ENCODE measurements around the gene TOMM20.
A peak's percentile ranks its signal among the peaks of the same experiment; 100 is the strongest.

TOMM20 gene

GRCh38 chr1:235107368-235108184 lies 21.1 kb downstream of the TOMM20 start:
- POLR2A ChIA-PET = interaction anchor here (0.6 to 1.2 kb wide), 2 partner anchors 53 to 1386 kb away, joined by 3 to 4 read pairs; partner anchors contain the start of gene RBM34
- TF ChIP-seq ELF4 (IDR thresholded peaks at IDR 0.05) (no peak; the same call in 1 of the 2 replicates), LEF1 (IDR thresholded peaks at IDR 0.05; ENCODE audit: borderline replicate concordance) (no peak), TARDBP (IDR thresholded peaks at IDR 0.05) (no peak), ARNT (IDR thresholded peaks at IDR 0.05) (no peak), L3MBTL2 (conservative IDR thresholded peaks at IDR 0.05) (no peak), SUZ12 (IDR thresholded peaks at IDR 0.05) (no peak), FOXM1 (IDR thresholded peaks at IDR 0.05; ENCODE audit: borderline replicate concordance) (no peak), ZNF384 (IDR thresholded peaks at IDR 0.05) (no peak), FOXA1 (IDR thresholded peaks at IDR 0.05) (no peak), NFRKB (IDR thresholded peaks at IDR 0.05) (no peak), FOXK2 (IDR thresholded peaks at IDR 0.05) (no peak), CTBP1 (IDR thresholded peaks at IDR 0.05; ENCODE audit: borderline replicate concordance) (no peak)
- TF ChIP-seq, protein P1, sequence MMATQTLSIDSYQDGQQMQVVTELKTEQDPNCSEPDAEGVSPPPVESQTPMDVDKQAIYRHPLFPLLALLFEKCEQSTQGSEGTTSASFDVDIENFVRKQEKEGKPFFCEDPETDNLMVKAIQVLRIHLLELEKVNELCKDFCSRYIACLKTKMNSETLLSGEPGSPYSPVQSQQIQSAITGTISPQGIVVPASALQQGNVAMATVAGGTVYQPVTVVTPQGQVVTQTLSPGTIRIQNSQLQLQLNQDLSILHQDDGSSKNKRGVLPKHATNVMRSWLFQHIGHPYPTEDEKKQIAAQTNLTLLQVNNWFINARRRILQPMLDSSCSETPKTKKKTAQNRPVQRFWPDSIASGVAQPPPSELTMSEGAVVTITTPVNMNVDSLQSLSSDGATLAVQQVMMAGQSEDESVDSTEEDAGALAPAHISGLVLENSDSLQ (IDR thresholded peaks at IDR 0.05) = no peak
- CTCF ChIA-PET = interaction anchor here (0.6 to 2.3 kb wide), 7 partner anchors 10 to 1524 kb away, joined by 3 to 7 read pairs (median 3); partner anchors contain the start of gene RBM34
- no peak for DNase-seq (ENCODE audit: extremely low spot score)

- POLR2A ChIA-PET = interaction anchor here (3.2 kb wide), 1 partner anchor 54 kb away, joined by 13 read pairs; the partner anchor contains the start of gene RBM34
- CTCF ChIA-PET = interaction anchor here (0.9 to 2.3 kb wide), 4 partner anchors 12 to 310 kb away, joined by 3 to 7 read pairs (median 4); no protein-coding TSS in a partner anchor
- DNase-seq (ENCODE audit: extremely low spot score) = no peak
- TF ChIP-seq ZNF384 (IDR thresholded peaks at IDR 0.05) (peak; percentile 24; the same call in 1 of the 2 replicates), ELF4 (IDR thresholded peaks at IDR 0.05) (no peak)
Observed at GRCh38 chr1:235106457-235106856, 22.2 kb downstream of the TOMM20 start.

- TF ChIP-seq ZNF384 (IDR thresholded peaks at IDR 0.05) (peak; percentile 90), ELF4 (IDR thresholded peaks at IDR 0.05) (no peak)
- CTCF ChIA-PET = interaction anchor here (0.6 to 2.3 kb wide), 19 partner anchors 8 to 1213 kb away, joined by 3 to 7 read pairs (median 3); partner anchors contain the start of gene RBM34
- DNase-seq (ENCODE audit: extremely low spot score) = no peak
- POLR2A ChIA-PET = interaction anchor here (0.6 to 3.2 kb wide), 6 partner anchors 15 to 399 kb away, joined by 3 to 13 read pairs (median 4); partner anchors contain the start of genes B3GALNT2 and RBM34
Observed at GRCh38 chr1:235105051-235106043, 23.3 kb downstream of the TOMM20 start.

DNA sequence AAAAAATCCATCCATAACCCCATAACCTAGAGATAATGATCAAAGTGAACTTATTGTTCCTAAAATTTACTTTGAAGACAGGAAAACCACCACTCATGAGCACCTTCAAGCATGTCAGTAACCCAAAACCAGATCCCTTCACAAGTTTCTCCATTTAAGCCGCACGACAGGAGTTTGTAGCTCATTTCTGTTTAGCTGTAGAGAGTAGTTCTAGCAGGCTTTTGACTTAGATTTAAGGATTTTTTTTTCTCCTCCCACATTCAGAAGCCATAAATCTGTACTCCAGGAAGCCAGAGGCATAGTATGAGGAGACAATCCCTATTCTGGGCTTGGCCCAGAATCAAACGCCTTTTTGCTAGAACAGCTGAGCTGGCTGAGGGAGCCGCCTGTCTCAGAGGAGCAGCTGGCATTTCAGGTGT lies 25.6 kb downstream of the TOMM20 start:
- TF ChIP-seq SUZ12 (IDR thresholded peaks at IDR 0.05) = no peak
- no peak for TF ChIP-seq ZNF384 (IDR thresholded peaks at IDR 0.05)
- no peak for TF ChIP-seq ARNT (IDR thresholded peaks at IDR 0.05)
- TF ChIP-seq SP1 (IDR thresholded peaks at IDR 0.05) = no peak
- no peak for TF ChIP-seq TARDBP (IDR thresholded peaks at IDR 0.05)
- TF ChIP-seq, protein P1 (IDR thresholded peaks at IDR 0.05) = no peak
- no peak for TF ChIP-seq LEF1 (IDR thresholded peaks at IDR 0.05; ENCODE audit: borderline replicate concordance)
- no peak for TF ChIP-seq FOXA1 (IDR thresholded peaks at IDR 0.05)
- no peak for TF ChIP-seq L3MBTL2 (conservative IDR thresholded peaks at IDR 0.05)
- TF ChIP-seq FOXM1 (IDR thresholded peaks at IDR 0.05; ENCODE audit: borderline replicate concordance) = no peak
- TF ChIP-seq ELF4 (IDR thresholded peaks at IDR 0.05) = no peak
- TF ChIP-seq NFRKB (IDR thresholded peaks at IDR 0.05) = no peak
- TF ChIP-seq CTBP1 (IDR thresholded peaks at IDR 0.05; ENCODE audit: borderline replicate concordance) = no peak
- TF ChIP-seq FOXK2 (IDR thresholded peaks at IDR 0.05) = no peak
- TF ChIP-seq HDGF (IDR thresholded peaks at IDR 0.05; ENCODE audit: borderline replicate concordance) = no peak
- TF ChIP-seq BHLHE40 (IDR thresholded peaks at IDR 0.05; ENCODE audit: borderline replicate concordance) = no peak
- no peak for DNase-seq (ENCODE audit: extremely low spot score)
- CTCF ChIA-PET = interaction anchor here (0.7 to 1.0 kb wide), 4 partner anchors 15 to 604 kb away, joined by 3 to 4 read pairs (median 3); no protein-coding TSS in a partner anchor
- POLR2A ChIA-PET = interaction anchor here (0.9 to 3.2 kb wide), 2 partner anchors 26 to 58 kb away, joined by 3 to 13 read pairs; partner anchors contain the start of genes RBM34 and TOMM20

- CTCF ChIA-PET = no interaction called here
- DNase-seq (ENCODE audit: extremely low spot score) = no peak
- POLR2A ChIA-PET = no interaction called here
- no peak for TF ChIP-seq FOXA1 (IDR thresholded peaks at IDR 0.05)
- no peak for TF ChIP-seq LEF1 (IDR thresholded peaks at IDR 0.05; ENCODE audit: borderline replicate concordance)
- no peak for TF ChIP-seq NFRKB (IDR thresholded peaks at IDR 0.05)
- TF ChIP-seq, protein P1 (IDR thresholded peaks at IDR 0.05) = no peak
- TF ChIP-seq ZNF384 (IDR thresholded peaks at IDR 0.05) = no peak
- no peak for TF ChIP-seq TARDBP (IDR thresholded peaks at IDR 0.05)
- TF ChIP-seq BHLHE40 (IDR thresholded peaks at IDR 0.05; ENCODE audit: borderline replicate concordance) = no peak
- TF ChIP-seq FOXM1 (IDR thresholded peaks at IDR 0.05; ENCODE audit: borderline replicate concordance) = no peak
- TF ChIP-seq SP1 (IDR thresholded peaks at IDR 0.05) = no peak
- no peak for TF ChIP-seq FOXK2 (IDR thresholded peaks at IDR 0.05)
- no peak for TF ChIP-seq CTBP1 (IDR thresholded peaks at IDR 0.05; ENCODE audit: borderline replicate concordance)
- no peak for TF ChIP-seq ELF4 (IDR thresholded peaks at IDR 0.05)
- TF ChIP-seq SUZ12 (IDR thresholded peaks at IDR 0.05) = no peak
- TF ChIP-seq L3MBTL2 (conservative IDR thresholded peaks at IDR 0.05) = no peak
- TF ChIP-seq ARNT (IDR thresholded peaks at IDR 0.05) = no peak
- TF ChIP-seq HDGF (IDR thresholded peaks at IDR 0.05; ENCODE audit: borderline replicate concordance) = no peak
Observed at GRCh38 chr1:235102259-235102582, 26.4 kb downstream of the TOMM20 start.
